KOPT-K1 (cell line): ENCODE data around the gene CIAO2B.
"Not testable (repeated sequence)": the region's sequence is repeated elsewhere in the genome, so short reads cannot be mapped to it uniquely, and the experiment has no call there.

Source experiments
- H3K27ac ChIP-seq: fragments of 200-600 bp; sonication (generic); 2 replicates; pipeline ENCODE4 v1.5.1; 2016; ENCODE audit warnings: antibody characterized with exemption, mild to moderate bottlenecking, low read depth, low read length; ENCODE audit not compliant: poor library complexity, severe bottlenecking
- H3K36me3 ChIP-seq: fragments of 200-600 bp; sonication (generic); 2 replicates; pipeline ENCODE4 v1.5.1; 2017; ENCODE audit warnings: antibody characterized with exemption, mild to moderate bottlenecking, low read length, moderate library complexity; ENCODE audit not compliant: insufficient read depth
- H3K9me3 ChIP-seq: fragments of 200-600 bp; sonication (generic); 2 replicates; pipeline ENCODE4 v1.5.1; 2017; ENCODE audit warnings: antibody characterized with exemption, low read length, mild to moderate bottlenecking; ENCODE audit not compliant: insufficient read depth, poor library complexity, severe bottlenecking

The CIAO2B gene

DNA sequence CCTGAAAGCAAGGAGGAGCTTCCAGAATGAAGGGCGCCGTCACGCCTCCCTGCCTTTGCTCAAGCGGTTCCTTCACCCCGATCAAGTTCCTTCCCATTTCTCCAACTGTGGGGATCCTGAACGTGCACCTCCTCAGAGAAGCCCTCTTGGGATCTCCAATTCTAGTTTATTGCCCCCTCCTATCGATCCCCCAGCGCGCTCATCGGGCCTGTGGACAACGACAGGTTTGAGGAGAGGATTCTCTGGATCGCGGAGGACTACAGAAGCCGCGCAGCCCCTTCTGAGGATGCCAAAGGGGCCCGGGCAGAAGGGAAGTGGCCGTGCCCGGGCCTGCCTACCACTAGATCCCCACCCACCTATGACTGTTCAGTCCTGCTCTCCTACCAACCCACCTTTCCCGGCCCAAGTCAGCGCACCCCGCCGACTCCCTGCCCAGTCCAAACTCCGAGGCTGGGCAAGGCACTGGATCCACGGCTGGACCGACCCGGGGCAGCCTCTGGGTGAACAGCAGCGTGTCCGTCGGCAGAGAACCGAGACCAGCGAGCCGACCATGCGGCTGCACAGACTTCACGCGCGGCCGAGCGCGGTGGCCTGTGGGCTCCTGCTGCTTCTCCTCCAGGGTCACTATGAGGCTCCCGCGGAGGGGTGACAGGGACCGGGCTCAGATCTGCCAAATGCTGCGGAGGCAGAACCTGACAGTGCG, 14.1 kb upstream of the CIAO2B start:
- H3K9me3 ChIP-seq = no peaks in the 10 kb centered on the region
- H3K27ac ChIP-seq = no peak overlapping the region
- H3K36me3 ChIP-seq = peaks cover 8% of the 10 kb centered on the region; the same call in 1 of the 2 replicates

DNA sequence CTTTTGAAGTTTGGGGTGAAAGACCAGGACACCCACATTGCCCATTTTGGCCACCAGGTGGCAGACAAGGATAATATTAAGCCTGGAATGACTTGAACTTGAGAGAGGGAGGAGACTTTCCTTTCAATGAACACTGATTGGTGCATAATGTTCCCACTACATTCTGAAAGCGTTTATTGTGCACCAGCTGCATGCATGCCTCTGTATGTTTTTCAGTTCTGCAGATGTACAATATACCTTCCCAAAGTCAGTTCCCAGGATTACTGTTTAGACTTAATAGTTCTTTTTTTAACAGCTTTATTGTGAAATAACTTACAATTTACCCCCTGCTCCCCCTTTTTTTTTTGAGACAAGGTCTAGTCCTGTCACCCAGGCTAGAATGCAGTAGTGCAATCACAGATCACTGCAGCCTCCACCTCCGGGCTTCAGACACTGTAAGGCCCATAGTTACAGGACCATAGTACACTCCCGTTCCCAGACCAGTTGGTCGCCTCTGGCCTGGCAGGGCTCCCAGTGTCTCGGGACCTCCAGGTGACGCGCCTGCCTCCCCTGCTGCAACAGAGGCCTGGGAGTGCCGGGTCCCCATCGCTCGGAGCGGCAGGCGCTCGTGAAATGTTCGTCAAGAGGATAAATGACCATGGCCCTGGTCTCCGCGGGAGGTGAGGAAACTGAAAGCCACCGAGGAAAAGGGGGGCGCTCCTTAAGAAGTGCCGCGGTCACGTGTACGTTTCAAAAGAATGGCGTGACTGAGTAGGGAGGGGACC, 13.3 kb upstream of the CIAO2B start:
- H3K27ac ChIP-seq = no peak overlapping the region
- peaks cover 16% of the 10 kb centered on the region; the same call in 1 of the 2 replicates for H3K36me3 ChIP-seq
- no peaks in the 10 kb centered on the region for H3K9me3 ChIP-seq

DNA sequence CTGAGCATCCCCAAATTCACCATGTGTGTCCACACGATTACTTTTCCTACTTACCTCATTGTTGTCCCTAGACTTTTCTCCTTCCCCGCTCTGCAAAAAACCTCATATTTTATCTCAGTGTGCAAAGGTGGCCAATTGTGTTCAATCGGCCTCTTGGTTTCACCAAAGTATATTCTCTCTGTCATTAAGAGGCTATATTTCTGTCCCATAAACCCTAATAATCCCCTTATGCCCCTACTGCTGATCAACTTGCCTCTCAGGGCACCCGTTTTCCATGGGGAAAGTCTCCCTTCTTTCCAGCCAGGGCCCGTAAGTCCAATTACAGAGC, 12.7 kb upstream of the CIAO2B start:
- Histone ChIP-seq H3K36me3 (peaks cover 21% of the 10 kb centered on the region), H3K9me3 (no peaks in the 10 kb centered on the region), H3K27ac (no peak overlapping the region)

DNA sequence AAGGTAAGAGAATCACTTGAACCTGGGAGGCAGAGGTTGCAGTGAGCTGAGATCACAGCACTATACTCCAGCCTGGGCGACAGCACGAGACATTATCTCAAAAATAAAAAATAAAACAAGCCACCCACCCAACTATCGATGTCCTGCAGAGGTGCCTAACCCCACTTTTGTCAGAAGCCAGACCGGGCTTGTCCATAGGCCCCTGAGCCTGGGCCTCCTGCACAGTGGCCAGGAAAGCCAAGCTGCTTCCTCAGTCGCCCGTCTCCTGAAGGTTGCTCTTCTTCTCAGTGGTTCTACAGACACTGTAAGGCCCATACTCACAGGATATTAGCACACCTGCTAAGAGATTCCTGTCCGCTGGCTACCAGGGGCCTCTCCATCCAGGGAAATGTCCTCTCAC, 12.3 kb upstream of the CIAO2B start:
- H3K9me3 ChIP-seq = no peaks in the 10 kb centered on the region
- no peak overlapping the region for H3K27ac ChIP-seq
- peaks cover 25% of the 10 kb centered on the region for H3K36me3 ChIP-seq

DNA sequence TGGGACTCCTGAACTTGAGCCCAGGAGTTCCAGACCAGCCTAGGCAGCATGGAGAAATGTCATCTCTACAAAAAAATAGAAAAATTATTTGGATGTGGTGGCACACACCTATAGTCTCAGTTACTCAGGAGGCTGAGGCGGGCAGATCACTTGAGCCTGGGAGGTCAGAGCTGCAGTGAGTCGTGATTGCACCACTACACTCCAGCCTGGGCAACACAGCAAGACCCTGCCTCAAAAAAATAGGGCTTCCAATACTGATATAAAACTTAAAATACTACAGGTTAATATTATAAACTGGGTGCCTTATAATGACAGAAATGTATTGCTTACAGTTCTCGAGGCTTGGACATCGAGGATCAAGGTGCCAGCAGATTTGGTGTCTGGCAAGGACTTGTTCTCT, 11.7 kb upstream of the CIAO2B start:
- no peak overlapping the region for H3K27ac ChIP-seq
- no peaks in the 10 kb centered on the region for H3K9me3 ChIP-seq

DNA sequence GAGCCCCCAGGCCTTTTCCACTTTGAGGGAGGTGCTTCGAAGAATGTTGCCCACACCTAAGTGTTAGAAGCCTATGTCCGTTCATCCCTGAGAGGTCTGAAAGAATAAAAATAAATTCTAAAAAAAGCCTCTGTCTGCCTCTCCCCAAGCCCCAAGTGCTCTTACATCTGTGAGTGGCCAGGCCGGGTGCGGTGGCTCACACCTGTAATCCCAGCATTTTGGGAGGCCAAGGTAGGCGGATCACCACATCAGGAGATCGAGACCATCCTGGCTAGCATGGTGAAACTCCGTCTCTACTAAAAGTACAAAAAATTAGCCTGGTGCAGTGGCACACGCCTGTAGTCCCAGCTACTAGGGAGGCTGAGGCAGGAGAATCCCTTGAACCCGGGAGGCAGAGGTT, 10.8 kb upstream of the CIAO2B start:
- peaks cover 41% of the 10 kb centered on the region for H3K36me3 ChIP-seq
- H3K9me3 ChIP-seq = not testable (repeated sequence)

More for the DNA sequence above, 11.7 kb upstream of the CIAO2B start:
- H3K36me3 ChIP-seq = peaks cover 31% of the 10 kb centered on the region

DNA sequence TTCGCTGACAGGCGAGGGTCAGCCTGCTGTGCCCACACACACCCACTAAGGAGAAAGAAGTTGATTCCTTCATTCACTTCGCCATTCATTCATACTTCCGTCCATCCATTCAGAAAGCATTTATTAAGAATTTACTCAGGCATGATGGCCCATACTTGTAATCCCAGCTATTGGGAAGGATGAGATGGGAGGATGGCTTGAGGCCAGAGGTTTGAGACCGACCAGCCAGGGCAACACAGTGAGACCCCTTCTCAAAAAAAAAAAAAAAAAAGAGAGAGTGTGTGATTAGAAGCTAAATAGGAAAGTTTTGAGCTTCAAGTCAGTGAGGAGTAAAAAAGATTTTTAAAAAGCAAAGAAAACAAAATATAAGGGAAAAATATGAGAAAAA, 9.8 kb upstream of the CIAO2B start:
- Histone ChIP-seq H3K27ac (no peak overlapping the region), H3K9me3 (no peaks in the 10 kb centered on the region), H3K36me3 (peaks cover 45% of the 10 kb centered on the region)

More for the DNA sequence above, 10.8 kb upstream of the CIAO2B start:
- H3K27ac ChIP-seq = not testable (repeated sequence)

DNA sequence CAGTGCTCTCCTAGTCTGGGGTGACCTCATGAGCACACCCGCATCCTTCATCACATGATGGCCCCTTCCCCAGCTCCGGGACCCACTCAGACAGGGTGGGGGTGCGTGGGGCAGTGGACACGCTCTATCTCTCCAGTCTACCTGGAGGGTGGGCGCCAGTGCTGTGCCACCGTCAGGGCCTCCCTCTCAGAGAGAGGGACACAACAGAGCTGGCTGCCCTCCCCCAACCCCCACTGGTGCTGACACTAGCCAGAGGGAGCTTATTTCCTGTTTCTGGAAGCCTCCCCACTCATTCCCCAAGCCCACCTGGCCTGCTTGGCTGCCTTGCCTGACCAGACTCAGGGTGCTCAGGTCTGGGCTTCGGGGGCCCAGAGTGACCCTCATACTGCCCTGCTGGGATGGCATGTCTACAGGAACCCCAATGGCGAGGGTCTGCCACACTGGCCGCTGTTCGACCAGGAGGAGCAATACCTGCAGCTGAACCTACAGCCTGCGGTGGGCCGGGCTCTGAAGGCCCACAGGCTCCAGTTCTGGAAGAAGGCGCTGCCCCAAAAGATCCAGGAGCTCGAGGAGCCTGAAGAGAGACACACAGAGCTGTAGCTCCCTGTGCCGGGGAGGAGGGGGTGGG, 9.3 kb upstream of the CIAO2B start:
- Histone ChIP-seq H3K36me3 (peaks cover 51% of the 10 kb centered on the region), H3K9me3 (no peaks in the 10 kb centered on the region)

DNA sequence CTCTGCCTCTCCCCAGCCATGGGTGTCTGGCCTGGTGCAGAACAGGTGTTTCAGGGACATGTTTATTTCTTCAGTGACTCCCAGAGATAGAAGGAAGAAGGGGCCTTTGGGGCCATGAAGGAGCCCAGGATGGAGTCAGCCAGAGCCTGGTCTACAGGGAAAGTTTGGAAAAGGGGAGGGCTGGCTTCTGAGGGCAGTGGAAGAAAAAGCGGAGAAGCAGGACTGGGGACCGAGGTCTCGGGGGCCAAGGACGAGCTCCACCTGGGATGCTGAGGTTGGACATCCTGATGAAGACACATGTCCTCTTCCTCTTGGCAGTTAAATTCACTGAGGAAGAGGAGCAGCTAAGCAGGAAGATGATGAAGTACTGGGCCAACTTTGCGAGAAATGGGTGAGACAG, 8.8 kb upstream of the CIAO2B start:
- Histone ChIP-seq H3K36me3 (peaks cover 51% of the 10 kb centered on the region), H3K9me3 (no peaks in the 10 kb centered on the region), H3K27ac (no peak overlapping the region)

More for the DNA sequence above, 9.3 kb upstream of the CIAO2B start:
- no peak overlapping the region for H3K27ac ChIP-seq

DNA sequence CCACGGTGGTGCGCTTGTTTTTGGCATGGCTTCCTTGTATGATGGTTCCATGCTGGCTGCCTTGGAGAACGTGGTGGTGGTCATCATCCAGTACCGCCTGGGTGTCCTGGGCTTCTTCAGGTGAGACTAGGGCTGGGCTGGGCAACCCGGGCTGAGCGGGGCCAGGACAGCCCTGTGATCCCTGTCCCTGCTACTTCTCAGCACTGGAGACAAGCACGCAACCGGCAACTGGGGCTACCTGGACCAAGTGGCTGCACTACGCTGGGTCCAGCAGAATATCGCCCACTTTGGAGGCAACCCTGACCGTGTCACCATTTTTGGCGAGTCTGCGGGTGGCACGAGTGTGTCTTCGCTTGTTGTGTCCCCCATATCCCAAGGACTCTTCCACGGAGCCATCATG, 6.0 kb upstream of the CIAO2B start:
- Histone ChIP-seq H3K27ac (no peak overlapping the region), H3K9me3 (no peaks in the 10 kb centered on the region), H3K36me3 (peaks cover 62% of the 10 kb centered on the region)

DNA sequence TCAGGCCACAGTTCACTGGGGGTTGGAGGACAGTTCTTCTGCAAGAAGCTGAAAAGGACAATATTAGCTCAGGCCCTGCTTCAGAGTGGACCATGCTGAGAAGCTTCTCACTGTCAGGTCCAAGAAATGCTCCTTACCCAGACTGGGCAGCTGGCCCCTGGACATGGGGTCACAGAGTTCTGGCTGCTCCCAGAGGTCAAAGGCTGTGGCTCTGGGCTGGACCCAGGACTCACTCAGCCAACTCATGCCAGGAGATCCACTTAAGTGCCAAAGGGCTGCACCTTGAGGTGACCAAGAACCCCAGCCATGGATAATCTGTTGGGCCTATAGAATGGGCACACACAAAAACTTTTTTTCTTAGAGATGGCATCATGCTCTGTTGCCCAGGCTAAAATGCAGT, 5.2 kb upstream of the CIAO2B start:
- no peaks in the 10 kb centered on the region for H3K9me3 ChIP-seq
- peaks cover 62% of the 10 kb centered on the region for H3K36me3 ChIP-seq
- H3K27ac ChIP-seq = no peak overlapping the region

DNA sequence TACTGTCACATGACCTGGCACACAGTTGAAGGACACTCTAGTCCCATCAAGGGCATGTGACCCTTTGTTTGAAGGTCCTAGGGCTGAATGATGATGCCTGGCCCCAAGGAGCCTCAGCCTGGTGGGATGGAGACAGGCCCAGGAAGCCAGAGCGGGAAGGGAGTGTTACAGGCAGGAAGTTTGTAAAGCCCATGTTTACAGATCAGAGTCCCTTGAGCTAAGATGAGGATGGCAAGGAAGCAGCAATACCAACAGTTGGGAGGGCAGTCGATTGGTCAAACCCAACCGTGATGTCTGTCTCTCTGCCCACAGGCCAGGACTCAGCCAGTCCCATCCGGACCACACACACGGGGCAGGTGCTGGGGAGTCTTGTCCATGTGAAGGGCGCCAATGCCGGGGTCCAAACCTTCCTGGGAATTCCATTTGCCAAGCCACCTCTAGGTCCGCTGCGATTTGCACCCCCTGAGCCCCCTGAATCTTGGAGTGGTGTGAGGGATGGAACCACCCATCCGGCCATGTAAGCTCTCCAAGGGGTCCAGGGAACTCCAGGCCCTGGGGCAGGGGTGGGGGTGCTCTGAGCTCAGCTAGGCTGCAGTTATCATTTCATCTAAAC, 3.6 kb upstream of the CIAO2B start:
- H3K27ac ChIP-seq = no peak overlapping the region

DNA sequence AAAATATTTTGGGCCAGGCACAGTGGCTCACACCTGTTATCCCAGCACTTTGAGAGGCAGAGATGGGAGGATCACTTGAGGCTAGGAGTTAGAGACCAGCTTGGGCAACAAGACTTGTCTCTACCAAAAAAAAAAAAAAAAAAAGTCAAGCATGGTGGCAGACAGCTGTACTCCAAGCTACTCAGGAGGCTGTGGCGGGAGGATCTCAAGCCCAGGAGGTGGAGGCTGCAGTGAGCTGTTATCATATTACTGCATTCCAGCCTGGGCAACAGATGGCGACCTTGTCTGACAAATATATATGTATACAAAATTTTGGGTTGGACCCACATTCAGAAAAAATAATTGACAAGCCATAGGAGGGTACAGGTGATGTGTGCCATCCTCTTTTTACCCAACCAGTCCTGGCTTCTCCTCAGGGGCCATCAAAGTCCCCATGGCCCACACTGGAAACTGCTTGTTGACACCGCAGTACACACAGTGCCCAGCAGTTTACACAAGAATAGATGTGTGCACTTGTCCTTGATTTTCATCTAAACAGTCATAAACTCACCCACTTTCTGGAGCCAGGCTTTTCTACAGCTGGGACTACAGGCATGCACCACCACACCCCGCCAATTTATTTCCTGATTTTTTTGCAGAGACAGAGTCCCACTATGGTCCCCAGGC, 2.8 kb upstream of the CIAO2B start:
- Histone ChIP-seq H3K36me3 (peaks cover 51% of the 10 kb centered on the region), H3K27ac (no peak overlapping the region), H3K9me3 (no peaks in the 10 kb centered on the region)

More for the DNA sequence above, 3.6 kb upstream of the CIAO2B start:
- Histone ChIP-seq H3K36me3 (peaks cover 51% of the 10 kb centered on the region), H3K9me3 (no peaks in the 10 kb centered on the region)

DNA sequence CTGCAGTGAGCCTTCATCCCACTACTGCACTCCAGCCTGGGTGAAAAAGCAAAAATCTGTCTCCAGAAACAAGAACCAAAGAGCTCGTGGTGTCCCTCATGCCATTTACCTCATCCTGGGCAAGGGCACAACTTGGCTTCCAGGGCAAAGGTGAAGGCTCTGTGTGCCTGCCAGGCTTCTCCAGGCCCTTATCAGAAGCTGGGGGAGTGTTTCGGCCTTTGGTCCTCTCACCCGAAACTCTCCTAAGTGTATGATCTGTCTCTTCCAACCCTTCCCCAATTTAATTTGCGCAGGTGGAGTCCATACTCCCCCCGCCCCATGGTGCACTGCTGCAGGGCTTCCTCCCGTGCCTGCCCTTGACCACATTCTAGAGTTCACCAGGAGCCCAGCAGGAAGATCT, 2.3 kb upstream of the CIAO2B start:
- no peak overlapping the region for H3K27ac ChIP-seq
- peaks cover 50% of the 10 kb centered on the region for H3K36me3 ChIP-seq
- H3K9me3 ChIP-seq = no peaks in the 10 kb centered on the region
